Amniotic epithelial cell (primary cell): Measurements from ENCODE around the gene CLCN3.
"Not testable (repeated sequence)": the region's sequence is repeated elsewhere in the genome, so short reads cannot be mapped to it uniquely, and the experiment has no call there.

Experiments
- DNase-seq: peaks from one replicate; pipeline ENCODE4 v3.0.0-alpha.2; 2010; ENCODE audit warnings: low read depth

Gene CLCN3

GRCh38 chr4:169707958-169708643, 87.7 kb downstream of the CLCN3 start:
- no peak for DNase-seq

- no peak for DNase-seq
Observed at GRCh38 chr4:169715826-169716225, 95.4 kb downstream of the CLCN3 start.

GRCh38 chr4:169716677-169717076, 96.3 kb downstream of the CLCN3 start:
- no peak for DNase-seq

- DNase-seq: no peak
Observed at GRCh38 chr4:169720529-169720928, 100.2 kb downstream of the CLCN3 start.

GRCh38 chr4:169723207-169723965, 103.0 kb downstream of the CLCN3 start:
- peak; percentile 25 for DNase-seq

- peak; percentile 49 for DNase-seq
Observed at GRCh38 chr4:169724260-169724659, 103.9 kb downstream of the CLCN3 start.

- no peak for DNase-seq
Observed at GRCh38 chr4:169727616-169728015, 107.2 kb downstream of the CLCN3 start.

- no peak for DNase-seq
Observed at GRCh38 chr4:169730564-169730963, 110.2 kb downstream of the CLCN3 start.

GRCh38 chr4:169738604-169739003, 118.2 kb downstream of the CLCN3 start:
- not testable (repeated sequence) for DNase-seq

- DNase-seq: peak; percentile 63
Observed at GRCh38 chr4:169741569-169741968, 121.2 kb downstream of the CLCN3 start.

GRCh38 chr4:169744601-169745000, 124.2 kb downstream of the CLCN3 start:
- DNase-seq: no peak

GRCh38 chr4:169745291-169745690, 124.9 kb downstream of the CLCN3 start:
- DNase-seq: peak; percentile 71

- DNase-seq: no peak
Observed at GRCh38 chr4:169756971-169757574, 136.7 kb downstream of the CLCN3 start.

- DNase-seq: peak; percentile 78
Observed at GRCh38 chr4:169757575-169758184, 137.3 kb downstream of the CLCN3 start, which contains the start of gene HPF1. Gene HPF1 (minus strand): TSS chr4:169757944. CDS start chr4:169757877, 67 bp downstream.

- no peak for DNase-seq
Observed at GRCh38 chr4:169758401-169758962, 138.1 kb downstream of the CLCN3 start.

GRCh38 chr4:169761846-169762245, 141.5 kb downstream of the CLCN3 start:
- DNase-seq: no peak

- DNase-seq: peak; percentile 48
Observed at GRCh38 chr4:169765835-169766234, 145.5 kb downstream of the CLCN3 start.

GRCh38 chr4:169766741-169767140, 146.4 kb downstream of the CLCN3 start:
- DNase-seq: no peak

GRCh38 chr4:169768385-169768784, 148.0 kb downstream of the CLCN3 start:
- no peak for DNase-seq

- DNase-seq: no peak
Observed at GRCh38 chr4:169770416-169770815, 150.0 kb downstream of the CLCN3 start.

GRCh38 chr4:169771556-169772080, 151.2 kb downstream of the CLCN3 start:
- DNase-seq: not testable (repeated sequence)
